Mesothelial cell of epicardium (in vitro differentiated cells): ENCODE data around the gene MBL2. TPM values are rescaled to one million over a fixed set of nuclear protein-coding genes. Genes with fewer than 3 reads are reported as not detected.

Source experiments
- DNase-seq, 2 experiments: peaks; one replicate each; pipeline ENCODE4 v3.0.0; 2021; ENCODE audit warnings: low spot score in 2 of 2; ENCODE audit not compliant: unreplicated experiment in 2 of 2
- H3K27ac Mint-ChIP-seq: 2 replicates; pipeline ENCODE4 v1.8.0; 2021; ENCODE audit warnings: mixed read lengths
- H3K27me3 Mint-ChIP-seq: 2 replicates; pipeline ENCODE4 v1.8.0; 2021; ENCODE audit warnings: low read depth, mixed read lengths
- H3K36me3 Mint-ChIP-seq: 2 replicates; pipeline ENCODE4 v1.8.0; 2021; ENCODE audit warnings: mixed read lengths
- H3K4me1 Mint-ChIP-seq: 2 replicates; pipeline ENCODE4 v1.8.0; 2021; ENCODE audit warnings: mixed read lengths
- H3K4me3 Mint-ChIP-seq: 2 replicates; pipeline ENCODE4 v1.8.0; 2021; ENCODE audit warnings: mild to moderate bottlenecking, moderate library complexity, mixed read lengths
- H3K9me3 Mint-ChIP-seq: 2 replicates; pipeline ENCODE4 v1.8.0; 2021; ENCODE audit warnings: mixed read lengths
- CTCF ChIP-seq: fragments of 200-600 bp; sonication (generic); IDR thresholded peaks from one replicate; pipeline ENCODE4 v1.5.0; 2021; ENCODE audit warnings: antibody characterized with exemption; ENCODE audit not compliant: unreplicated experiment
- total RNA-seq: library from RNA; stranded (reverse); gene quantifications from 3 replicates; pipeline ENCODE4 v1.2.1, GENCODE V29; 2021

Gene MBL2
- total RNA-seq, 1 donor from 2014 or later = not detected

GRCh38 chr10:52742731-52743130 is 29.9 kb downstream of the MBL2 start:
- Mint-ChIP-seq H3K4me1 (peaks cover 4% of the 10 kb centered on the region), H3K36me3 (no peaks in the 10 kb centered on the region), H3K27ac (no peak overlapping the region), H3K4me3 (no peak overlapping the region), H3K27me3 (no peaks in the 10 kb centered on the region), H3K9me3 (no peaks in the 10 kb centered on the region)
- DNase-seq = no peak
- TF ChIP-seq CTCF = no peak

- no peaks in the 10 kb centered on the region for H3K27me3 Mint-ChIP-seq
- H3K4me1 Mint-ChIP-seq = peaks cover 4% of the 10 kb centered on the region
- no peak overlapping the region for H3K4me3 Mint-ChIP-seq
- H3K9me3 Mint-ChIP-seq = peaks cover 5% of the 10 kb centered on the region
- no peak overlapping the region for H3K27ac Mint-ChIP-seq
- TF ChIP-seq CTCF = no peak
- DNase-seq = no peak
- no peaks in the 10 kb centered on the region for H3K36me3 Mint-ChIP-seq
Measured at GRCh38 chr10:52741851-52742250, 30.7 kb downstream of the MBL2 start.

GRCh38 chr10:52740913-52741675 is 31.5 kb downstream of the MBL2 start:
- no peaks in the 10 kb centered on the region for H3K36me3 Mint-ChIP-seq
- H3K9me3 Mint-ChIP-seq = peaks cover 8% of the 10 kb centered on the region
- no peak overlapping the region for H3K4me3 Mint-ChIP-seq
- TF ChIP-seq CTCF = peak; percentile 88
- DNase-seq = peak in 1 of 2 experiments; percentile 67
- H3K27ac Mint-ChIP-seq = no peak overlapping the region
- H3K4me1 Mint-ChIP-seq = peaks cover 4% of the 10 kb centered on the region
- no peaks in the 10 kb centered on the region for H3K27me3 Mint-ChIP-seq

- Mint-ChIP-seq H3K27me3 (no peaks in the 10 kb centered on the region), H3K27ac (no peak overlapping the region), H3K36me3 (no peaks in the 10 kb centered on the region), H3K4me3 (no peak overlapping the region), H3K4me1 (peaks cover 4% of the 10 kb centered on the region), H3K9me3 (peaks cover 8% of the 10 kb centered on the region)
- TF ChIP-seq CTCF = no peak
- no peak for DNase-seq
Measured at GRCh38 chr10:52740155-52740549, 32.4 kb downstream of the MBL2 start.

GRCh38 chr10:52739380-52740154 is 33.0 kb downstream of the MBL2 start:
- TF ChIP-seq CTCF = no peak
- DNase-seq = no peak
- peaks cover 4% of the 10 kb centered on the region for H3K4me1 Mint-ChIP-seq
- no peaks in the 10 kb centered on the region for H3K27me3 Mint-ChIP-seq
- H3K27ac Mint-ChIP-seq = no peak overlapping the region
- no peaks in the 10 kb centered on the region for H3K36me3 Mint-ChIP-seq
- no peak overlapping the region for H3K4me3 Mint-ChIP-seq
- H3K9me3 Mint-ChIP-seq = peaks cover 12% of the 10 kb centered on the region
